ENCODE measurements around the gene KIF21A. TPM values are rescaled to one million over a fixed set of nuclear protein-coding genes. Genes with fewer than 3 reads are reported as not detected.

Gene KIF21A
- total RNA-seq, 1 experiment from 2014 or later, result 3.3 TPM

DNA sequence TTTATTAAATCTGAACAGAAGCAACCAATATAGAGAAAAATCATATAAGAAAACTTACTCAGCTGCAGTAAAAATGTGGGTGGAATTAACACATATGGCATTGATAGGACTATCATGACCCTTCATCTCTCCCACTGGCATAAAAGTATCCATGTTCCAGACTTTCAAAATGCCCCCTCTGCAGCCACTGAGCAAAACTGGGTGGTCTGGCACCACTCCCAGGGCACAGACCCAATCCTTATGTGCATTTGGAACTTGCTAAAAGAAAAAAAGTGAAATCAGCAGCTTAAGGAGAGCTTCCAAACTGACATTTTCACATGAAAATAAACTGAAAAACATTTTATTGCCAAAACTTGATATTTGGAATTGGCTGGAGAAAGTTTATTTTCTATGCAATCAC, 141.5 kb downstream of the KIF21A start:
- no TSS peak for BruUV-seq (replicated peaks)
- POLR2A ChIA-PET (ENCODE audit: low non-redundant PET), result no interaction called here
- H3K4me3 ChIP-seq (ENCODE audit: low read depth, low read length, poor library complexity, severe bottlenecking), result no peak overlapping the region
- DNase-seq (ENCODE audit: low spot score), result no peak
- intact Hi-C loops (cut with micrococcal nuclease; ENCODE audit: unreplicated experiment), result loop anchor here (10.0 kb wide), 1 partner anchor 57 kb away; no protein-coding TSS in a partner anchor
- CTCF ChIA-PET, result no interaction called here
- H3K9me3 ChIP-seq (ENCODE audit: low read depth, low read length, poor library complexity, severe bottlenecking), result no peaks in the 10 kb centered on the region
- TF ChIP-seq, protein P1, sequence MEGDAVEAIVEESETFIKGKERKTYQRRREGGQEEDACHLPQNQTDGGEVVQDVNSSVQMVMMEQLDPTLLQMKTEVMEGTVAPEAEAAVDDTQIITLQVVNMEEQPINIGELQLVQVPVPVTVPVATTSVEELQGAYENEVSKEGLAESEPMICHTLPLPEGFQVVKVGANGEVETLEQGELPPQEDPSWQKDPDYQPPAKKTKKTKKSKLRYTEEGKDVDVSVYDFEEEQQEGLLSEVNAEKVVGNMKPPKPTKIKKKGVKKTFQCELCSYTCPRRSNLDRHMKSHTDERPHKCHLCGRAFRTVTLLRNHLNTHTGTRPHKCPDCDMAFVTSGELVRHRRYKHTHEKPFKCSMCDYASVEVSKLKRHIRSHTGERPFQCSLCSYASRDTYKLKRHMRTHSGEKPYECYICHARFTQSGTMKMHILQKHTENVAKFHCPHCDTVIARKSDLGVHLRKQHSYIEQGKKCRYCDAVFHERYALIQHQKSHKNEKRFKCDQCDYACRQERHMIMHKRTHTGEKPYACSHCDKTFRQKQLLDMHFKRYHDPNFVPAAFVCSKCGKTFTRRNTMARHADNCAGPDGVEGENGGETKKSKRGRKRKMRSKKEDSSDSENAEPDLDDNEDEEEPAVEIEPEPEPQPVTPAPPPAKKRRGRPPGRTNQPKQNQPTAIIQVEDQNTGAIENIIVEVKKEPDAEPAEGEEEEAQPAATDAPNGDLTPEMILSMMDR (conservative IDR thresholded peaks at IDR 0.05; ENCODE audit: low read depth, low read length), result no peak
- TF ChIP-seq EZH2 (IDR thresholded peaks at IDR 0.05; ENCODE audit: borderline replicate concordance, low read depth, low read length, poor library complexity, severe bottlenecking), result no peak
- no peak overlapping the region for H3K27ac ChIP-seq (ENCODE audit: low read depth, low read length, poor library complexity, severe bottlenecking)
- H3K4me1 ChIP-seq (ENCODE audit: insufficient read depth, low read length, poor library complexity, severe bottlenecking), result no peaks in the 10 kb centered on the region
- H3K27me3 ChIP-seq (replicated peaks; ENCODE audit: insufficient read depth, low read depth, low read length, poor library complexity), result no peaks in the 10 kb centered on the region
- no peaks in the 10 kb centered on the region for H3K36me3 ChIP-seq (ENCODE audit: insufficient read depth, low read length, poor library complexity, severe bottlenecking)

DNA sequence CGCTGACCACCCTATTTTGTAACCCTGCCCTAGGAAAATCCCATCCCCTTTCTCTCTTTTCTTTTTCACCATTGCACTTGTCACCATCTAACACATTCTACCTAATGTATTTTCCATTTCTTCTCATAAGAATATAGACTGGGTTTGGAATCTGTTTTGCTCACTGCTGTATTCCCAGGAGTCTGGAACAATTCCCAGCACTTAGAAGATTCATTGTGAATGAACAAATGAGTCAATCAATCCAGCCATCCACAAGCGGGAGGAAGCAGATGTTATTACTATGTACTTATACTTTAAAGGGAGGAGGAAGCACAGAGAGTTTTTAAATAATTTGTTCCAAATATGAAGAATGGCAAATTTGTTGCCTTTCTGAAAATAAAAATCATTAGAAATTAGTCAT, 142.1 kb downstream of the KIF21A start:
- Histone ChIP-seq H3K27me3 (replicated peaks; ENCODE audit: insufficient read depth, low read depth, low read length, poor library complexity) (no peaks in the 10 kb centered on the region), H3K27ac (ENCODE audit: low read depth, low read length, poor library complexity, severe bottlenecking) (no peak overlapping the region), H3K36me3 (ENCODE audit: insufficient read depth, low read length, poor library complexity, severe bottlenecking) (no peaks in the 10 kb centered on the region), H3K9me3 (ENCODE audit: low read depth, low read length, poor library complexity, severe bottlenecking) (no peaks in the 10 kb centered on the region), H3K4me3 (ENCODE audit: low read depth, low read length, poor library complexity, severe bottlenecking) (no peak overlapping the region), H3K4me1 (ENCODE audit: insufficient read depth, low read length, poor library complexity, severe bottlenecking) (no peaks in the 10 kb centered on the region)
- intact Hi-C loops (cut with micrococcal nuclease; ENCODE audit: unreplicated experiment), result loop anchor here (10.0 kb wide), 1 partner anchor 56 kb away; no protein-coding TSS in a partner anchor
- ChIA-PET CTCF (no interaction called here), POLR2A (ENCODE audit: low non-redundant PET) (no interaction called here)
- TF ChIP-seq, protein P1 (conservative IDR thresholded peaks at IDR 0.05; ENCODE audit: low read depth, low read length), result no peak
- no peak for DNase-seq (ENCODE audit: low spot score)
- BruUV-seq (replicated peaks), result no TSS peak

DNA sequence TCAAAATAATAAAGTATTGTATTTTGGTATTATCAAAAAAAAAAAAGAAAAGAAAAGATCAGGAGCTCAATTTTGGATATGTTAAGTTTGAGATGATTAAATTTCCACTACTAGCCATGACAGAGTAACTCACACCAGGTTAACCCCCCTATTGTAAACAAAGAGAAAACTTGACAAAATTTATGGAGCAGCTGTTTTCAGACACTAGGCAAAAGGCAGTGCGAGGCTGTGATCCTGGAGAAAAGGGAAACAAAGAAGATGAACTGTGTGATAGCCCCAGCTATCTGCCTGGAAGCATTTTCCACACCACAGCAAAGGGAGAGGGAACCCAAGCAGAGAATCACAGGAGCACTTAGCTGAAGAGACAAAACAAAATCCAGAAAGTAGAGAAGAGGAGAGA, 145.0 kb downstream of the KIF21A start:
- Histone ChIP-seq H3K9me3 (ENCODE audit: low read depth, low read length, poor library complexity, severe bottlenecking) (no peaks in the 10 kb centered on the region), H3K27me3 (replicated peaks; ENCODE audit: insufficient read depth, low read depth, low read length, poor library complexity) (no peaks in the 10 kb centered on the region), H3K27ac (ENCODE audit: low read depth, low read length, poor library complexity, severe bottlenecking) (no peak overlapping the region), H3K4me1 (ENCODE audit: insufficient read depth, low read length, poor library complexity, severe bottlenecking) (no peaks in the 10 kb centered on the region), H3K4me3 (ENCODE audit: low read depth, low read length, poor library complexity, severe bottlenecking) (no peak overlapping the region), H3K36me3 (ENCODE audit: insufficient read depth, low read length, poor library complexity, severe bottlenecking) (no peaks in the 10 kb centered on the region)
- BruUV-seq (replicated peaks), result no TSS peak
- CTCF ChIA-PET, result no interaction called here
- no peak for DNase-seq (ENCODE audit: low spot score)
- POLR2A ChIA-PET (ENCODE audit: low non-redundant PET), result no interaction called here
- intact Hi-C loops (cut with micrococcal nuclease; ENCODE audit: unreplicated experiment), result no loop called here
- TF ChIP-seq, protein P1 (conservative IDR thresholded peaks at IDR 0.05; ENCODE audit: low read depth, low read length), result no peak
- no peak for TF ChIP-seq EZH2 (IDR thresholded peaks at IDR 0.05; ENCODE audit: borderline replicate concordance, low read depth, low read length, poor library complexity, severe bottlenecking)
